HG03175 (cell line): Measurements from ENCODE around the gene PHPT1.
"Not testable (repeated sequence)": the region's sequence is repeated elsewhere in the genome, so short reads cannot be mapped to it uniquely, and the experiment has no call there.

Experiments
- ATAC-seq: cut with Tn5 transposase; IDR thresholded peaks from one replicate; pipeline ENCODE4 v1.9.1; 2021; ENCODE audit warnings: mild to moderate bottlenecking, moderate library complexity; ENCODE audit not compliant: unreplicated experiment

Gene PHPT1

GRCh38 chr9:136821826-136822544, 27.2 kb upstream of the PHPT1 start:
- no peak for ATAC-seq

- no peak for ATAC-seq
These were observed 25.8 kb upstream of the PHPT1 start for GRCh38 chr9:136823136-136824046.

DNA sequence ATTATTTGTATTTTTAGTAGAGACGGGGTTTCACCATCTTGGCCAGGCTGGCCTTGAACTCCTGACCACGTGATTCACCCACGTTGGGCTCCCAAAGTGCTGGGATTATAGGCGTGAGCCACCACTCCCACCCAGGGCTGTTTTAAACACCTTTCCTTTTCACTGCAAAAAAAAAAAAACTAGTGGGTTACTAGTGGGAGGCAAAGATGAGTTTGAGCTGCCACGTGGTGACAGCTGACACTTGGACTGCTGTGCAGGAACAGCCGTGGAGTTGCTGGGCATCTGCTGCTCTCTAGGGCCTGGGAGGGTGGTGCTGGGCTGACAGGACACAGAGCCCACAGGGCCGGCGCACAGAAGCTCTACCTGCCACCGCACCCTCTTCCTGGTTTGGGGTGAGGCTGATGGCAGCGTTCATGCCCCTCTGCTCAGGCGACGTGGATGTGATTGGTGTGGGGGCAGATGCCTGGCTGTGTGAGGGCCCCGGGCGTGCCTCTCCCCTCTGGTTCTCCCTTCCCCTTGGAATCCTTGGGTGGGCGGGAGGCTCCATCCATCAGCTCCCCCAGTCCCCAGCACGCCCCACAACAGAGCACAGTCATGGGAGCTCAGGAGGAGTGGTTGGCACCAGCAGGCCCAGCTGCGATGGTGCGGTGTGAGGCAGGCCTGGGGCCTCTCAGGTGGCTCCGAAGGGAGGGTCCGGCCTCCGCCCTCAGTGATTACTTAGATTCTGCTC, 24.5 kb upstream of the PHPT1 start:
- no peak for ATAC-seq

- ATAC-seq = no peak
These were observed 23.7 kb upstream of the PHPT1 start for GRCh38 chr9:136825295-136826187.

GRCh38 chr9:136826188-136826541, 23.0 kb upstream of the PHPT1 start:
- no peak for ATAC-seq

GRCh38 chr9:136826703-136827582, 22.3 kb upstream of the PHPT1 start:
- no peak for ATAC-seq

DNA sequence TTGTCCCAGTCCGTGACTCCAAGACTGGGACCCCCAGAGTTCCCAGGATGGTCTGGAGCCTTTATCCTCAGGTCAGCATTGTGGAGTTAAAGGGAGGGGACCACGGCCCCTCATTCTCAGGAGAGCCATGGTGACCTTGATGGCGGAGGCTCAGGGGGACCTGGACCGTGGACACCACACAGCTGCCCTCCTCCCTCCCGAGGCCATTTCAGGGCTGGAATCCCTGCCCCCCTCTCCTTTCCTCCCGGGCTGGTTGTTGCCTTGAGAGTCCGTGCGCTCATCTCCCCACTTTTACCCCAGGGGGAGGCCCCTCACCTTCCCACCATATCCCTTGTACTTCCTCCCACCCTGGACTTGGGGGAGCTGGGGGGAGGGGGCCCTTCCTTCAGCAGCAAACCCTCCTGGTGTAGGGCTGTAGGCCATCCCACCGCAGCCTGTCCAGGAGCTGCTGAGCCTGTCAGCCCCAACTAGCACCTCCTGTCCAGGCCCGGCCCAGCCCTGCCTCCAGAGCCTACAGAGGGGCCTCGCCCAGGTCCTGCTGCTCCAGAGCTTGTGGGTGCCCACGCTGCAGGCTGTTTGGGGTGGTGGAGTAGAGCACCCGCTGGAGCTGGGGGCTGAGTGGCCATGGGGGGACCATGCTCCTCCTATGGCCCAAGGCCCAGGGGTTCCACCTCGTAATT, 21.3 kb upstream of the PHPT1 start:
- no peak for ATAC-seq

DNA sequence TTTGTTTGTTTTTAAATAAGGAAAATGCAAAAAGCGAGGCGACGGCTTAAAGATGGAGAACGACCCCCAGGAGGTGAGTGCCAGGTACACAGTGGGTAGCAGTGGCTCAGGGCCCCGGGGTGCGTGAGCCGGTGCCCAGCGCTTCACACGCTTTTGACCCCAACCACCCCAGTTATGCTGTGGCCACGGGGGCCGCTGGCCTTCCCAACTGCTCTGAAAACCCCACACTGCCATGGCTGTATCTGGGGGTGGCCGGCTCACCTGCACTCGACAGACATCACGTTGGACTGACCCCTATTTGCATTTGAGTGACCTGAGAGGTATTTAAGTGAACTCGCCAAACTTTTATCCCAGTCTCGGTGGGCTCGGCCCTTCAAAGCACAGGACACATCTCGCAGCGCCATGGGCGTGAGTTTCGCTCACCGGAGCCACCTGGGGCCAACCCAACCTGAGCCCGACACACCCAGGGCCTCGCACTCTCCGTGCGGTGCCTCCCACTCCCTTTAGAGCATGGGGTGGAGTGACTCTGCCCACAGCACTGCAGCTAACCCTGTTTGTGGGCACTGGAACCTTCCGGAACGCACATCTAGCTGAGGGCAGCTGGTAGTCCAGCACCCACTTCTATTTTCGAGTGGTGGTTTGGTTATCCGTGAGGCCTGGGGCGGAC, 20.6 kb upstream of the PHPT1 start:
- ATAC-seq = no peak

DNA sequence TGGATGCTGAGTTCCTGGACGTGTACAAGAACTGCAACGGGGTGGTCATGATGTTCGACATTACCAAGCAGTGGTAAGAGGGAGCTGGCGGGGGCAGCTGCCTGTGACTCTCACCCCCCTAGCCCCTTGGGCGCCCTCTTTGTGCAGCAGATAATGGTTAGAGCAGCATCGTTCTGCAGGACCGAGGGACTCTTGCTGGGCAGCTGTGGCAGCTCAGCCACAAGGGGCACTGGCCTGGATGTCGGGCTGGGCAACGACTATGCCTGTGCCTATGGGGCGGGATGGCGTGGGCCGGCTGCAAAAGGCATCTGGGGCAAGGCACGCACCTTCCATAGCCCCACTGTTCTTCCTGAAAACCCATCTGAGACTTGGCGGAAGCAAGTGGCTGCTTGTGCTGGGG, 19.8 kb upstream of the PHPT1 start:
- no peak for ATAC-seq

- ATAC-seq = no peak
These were observed 19.0 kb upstream of the PHPT1 start for GRCh38 chr9:136829981-136830885.

- no peak for ATAC-seq
These were observed 18.0 kb upstream of the PHPT1 start for GRCh38 chr9:136831002-136831719.

GRCh38 chr9:136831720-136832104, 17.5 kb upstream of the PHPT1 start:
- ATAC-seq = no peak

GRCh38 chr9:136832581-136832980, 16.6 kb upstream of the PHPT1 start:
- ATAC-seq = no peak

DNA sequence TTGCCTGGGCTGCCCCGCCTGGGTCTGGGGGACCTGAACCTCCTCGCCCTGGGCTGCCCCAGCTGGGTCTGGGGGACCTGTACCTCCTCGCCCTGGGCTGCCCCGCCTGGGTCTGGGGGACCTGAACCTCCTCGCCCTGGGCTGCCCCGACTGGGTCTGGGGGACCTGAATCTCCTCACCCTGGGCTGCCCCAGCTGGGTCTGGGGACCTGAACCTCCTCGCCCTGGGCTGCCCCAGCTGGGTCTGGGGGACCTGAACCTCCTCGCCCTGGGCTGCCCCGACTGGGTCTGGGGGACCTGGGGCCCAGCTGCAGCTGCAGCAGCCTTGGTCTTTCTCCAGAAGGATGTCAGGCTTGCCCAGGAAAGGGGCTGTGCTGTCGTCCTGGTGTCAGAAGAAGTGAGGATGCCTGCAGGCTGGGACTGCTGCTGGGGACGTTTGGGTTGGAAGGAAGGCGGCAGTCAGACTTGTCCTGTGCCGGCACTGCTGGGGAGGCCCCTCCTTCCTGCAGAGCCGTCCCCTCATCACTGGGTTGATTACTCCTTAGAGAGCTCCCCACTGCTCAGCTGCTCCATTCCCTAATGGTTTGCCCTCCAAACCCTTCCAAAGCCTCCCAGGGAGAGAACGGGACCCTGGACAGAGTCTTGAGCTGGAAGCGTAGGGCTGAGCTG, 15.7 kb upstream of the PHPT1 start:
- ATAC-seq = not testable (repeated sequence)

GRCh38 chr9:136835162-136835931, 13.9 kb upstream of the PHPT1 start:
- ATAC-seq = no peak
